Neural cell (in vitro differentiated cells): ENCODE data around the gene USP7.

Source experiments
- EP300 ChIP-seq: fragments of 450-650 bp; conservative IDR thresholded peaks from 2 replicates; pipeline ENCODE4 v1.6.1; 2014; ENCODE audit warnings: antibody characterized with exemption, mild to moderate bottlenecking, moderate library complexity; ENCODE audit not compliant: poor library complexity, severe bottlenecking
- EZH2 ChIP-seq: fragments of 200-600, 300-800 bp; shearing (Covaris generic), sonication (generic); IDR thresholded peaks from 2 replicates; pipeline ENCODE4 v1.6.1; 2014; ENCODE audit warnings: antibody characterized with exemption, low read length, borderline replicate concordance, mild to moderate bottlenecking; ENCODE audit not compliant: insufficient read depth, poor library complexity, severe bottlenecking
- MXI1 ChIP-seq: fragments of 450-650 bp; conservative IDR thresholded peaks from 2 replicates; pipeline ENCODE4 v1.6.1; 2014; ENCODE audit warnings: antibody characterized with exemption, mild to moderate bottlenecking; ENCODE audit not compliant: poor library complexity, severe bottlenecking
- POLR2AphosphoS5 ChIP-seq: IDR thresholded peaks from 2 replicates; pipeline ENCODE4 v1.6.1; 2012
- RAD21 ChIP-seq: fragments of 450-650 bp; conservative IDR thresholded peaks from 2 replicates; pipeline ENCODE4 v1.6.1; 2014; ENCODE audit warnings: antibody characterized with exemption, mild to moderate bottlenecking, moderate library complexity
- SMC3 ChIP-seq: fragments of 450-650 bp; conservative IDR thresholded peaks from 2 replicates; pipeline ENCODE4 v1.6.1; 2014; ENCODE audit warnings: antibody characterized with exemption, mild to moderate bottlenecking, moderate library complexity; ENCODE audit not compliant: poor library complexity
- TAF1 ChIP-seq: IDR thresholded peaks from 2 replicates; pipeline ENCODE4 v1.6.1; 2012; ENCODE audit warnings: low read depth
- TF ChIP-seq, protein P1 (sequence below): fragments of 450-650 bp; IDR thresholded peaks from 2 replicates; pipeline ENCODE4 v1.5.1; 2014; ENCODE audit warnings: antibody characterized with exemption, mild to moderate bottlenecking, moderate library complexity; ENCODE audit not compliant: poor library complexity, severe bottlenecking
- TF ChIP-seq, protein P2 (sequence below): IDR thresholded peaks from 2 replicates; pipeline ENCODE4 v1.6.1; 2012; ENCODE audit warnings: borderline replicate concordance

DNA sequence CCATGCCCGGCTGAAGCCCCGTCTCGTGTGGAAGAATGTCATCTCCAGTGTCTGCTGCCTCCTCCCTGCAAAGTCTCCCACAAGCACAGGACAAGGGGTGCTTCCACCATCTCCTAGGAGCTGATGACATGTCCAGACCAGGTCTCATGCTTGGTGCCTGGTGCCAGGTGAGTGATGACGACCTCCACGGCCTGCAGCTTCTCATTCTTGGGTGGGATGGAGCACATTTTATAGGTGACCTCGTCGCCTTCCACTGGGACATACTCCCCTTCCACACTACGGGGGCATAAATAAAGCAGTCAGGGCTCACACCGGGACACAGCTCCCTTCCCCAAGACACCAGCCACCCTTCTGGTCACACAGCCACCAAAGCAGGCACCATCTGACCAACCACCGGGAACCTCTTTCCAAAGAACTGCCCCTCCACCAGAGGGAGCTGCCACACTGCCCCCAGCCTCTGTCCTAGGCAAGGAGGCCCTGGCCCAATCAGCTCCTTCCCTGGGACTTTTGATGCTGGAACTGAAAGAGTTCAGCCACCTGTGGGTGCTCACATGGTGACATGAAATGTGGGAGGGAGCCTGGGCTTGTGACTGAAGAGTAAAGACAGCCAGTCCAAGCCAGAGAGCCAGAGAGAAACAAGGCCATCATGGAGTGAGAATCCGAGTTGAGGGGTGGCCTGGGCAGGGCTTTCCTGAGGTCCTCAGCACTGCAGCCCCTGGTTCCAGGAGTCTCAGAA is 108.5 kb downstream of the USP7 start:
- TF ChIP-seq, protein P1, sequence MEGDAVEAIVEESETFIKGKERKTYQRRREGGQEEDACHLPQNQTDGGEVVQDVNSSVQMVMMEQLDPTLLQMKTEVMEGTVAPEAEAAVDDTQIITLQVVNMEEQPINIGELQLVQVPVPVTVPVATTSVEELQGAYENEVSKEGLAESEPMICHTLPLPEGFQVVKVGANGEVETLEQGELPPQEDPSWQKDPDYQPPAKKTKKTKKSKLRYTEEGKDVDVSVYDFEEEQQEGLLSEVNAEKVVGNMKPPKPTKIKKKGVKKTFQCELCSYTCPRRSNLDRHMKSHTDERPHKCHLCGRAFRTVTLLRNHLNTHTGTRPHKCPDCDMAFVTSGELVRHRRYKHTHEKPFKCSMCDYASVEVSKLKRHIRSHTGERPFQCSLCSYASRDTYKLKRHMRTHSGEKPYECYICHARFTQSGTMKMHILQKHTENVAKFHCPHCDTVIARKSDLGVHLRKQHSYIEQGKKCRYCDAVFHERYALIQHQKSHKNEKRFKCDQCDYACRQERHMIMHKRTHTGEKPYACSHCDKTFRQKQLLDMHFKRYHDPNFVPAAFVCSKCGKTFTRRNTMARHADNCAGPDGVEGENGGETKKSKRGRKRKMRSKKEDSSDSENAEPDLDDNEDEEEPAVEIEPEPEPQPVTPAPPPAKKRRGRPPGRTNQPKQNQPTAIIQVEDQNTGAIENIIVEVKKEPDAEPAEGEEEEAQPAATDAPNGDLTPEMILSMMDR, result no peak
- TF ChIP-seq EP300 (no peak), EZH2 (no peak), POLR2AphosphoS5 (no peak), TAF1 (no peak), SMC3 (no peak), RAD21 (no peak), MXI1 (no peak)
- TF ChIP-seq, protein P2, sequence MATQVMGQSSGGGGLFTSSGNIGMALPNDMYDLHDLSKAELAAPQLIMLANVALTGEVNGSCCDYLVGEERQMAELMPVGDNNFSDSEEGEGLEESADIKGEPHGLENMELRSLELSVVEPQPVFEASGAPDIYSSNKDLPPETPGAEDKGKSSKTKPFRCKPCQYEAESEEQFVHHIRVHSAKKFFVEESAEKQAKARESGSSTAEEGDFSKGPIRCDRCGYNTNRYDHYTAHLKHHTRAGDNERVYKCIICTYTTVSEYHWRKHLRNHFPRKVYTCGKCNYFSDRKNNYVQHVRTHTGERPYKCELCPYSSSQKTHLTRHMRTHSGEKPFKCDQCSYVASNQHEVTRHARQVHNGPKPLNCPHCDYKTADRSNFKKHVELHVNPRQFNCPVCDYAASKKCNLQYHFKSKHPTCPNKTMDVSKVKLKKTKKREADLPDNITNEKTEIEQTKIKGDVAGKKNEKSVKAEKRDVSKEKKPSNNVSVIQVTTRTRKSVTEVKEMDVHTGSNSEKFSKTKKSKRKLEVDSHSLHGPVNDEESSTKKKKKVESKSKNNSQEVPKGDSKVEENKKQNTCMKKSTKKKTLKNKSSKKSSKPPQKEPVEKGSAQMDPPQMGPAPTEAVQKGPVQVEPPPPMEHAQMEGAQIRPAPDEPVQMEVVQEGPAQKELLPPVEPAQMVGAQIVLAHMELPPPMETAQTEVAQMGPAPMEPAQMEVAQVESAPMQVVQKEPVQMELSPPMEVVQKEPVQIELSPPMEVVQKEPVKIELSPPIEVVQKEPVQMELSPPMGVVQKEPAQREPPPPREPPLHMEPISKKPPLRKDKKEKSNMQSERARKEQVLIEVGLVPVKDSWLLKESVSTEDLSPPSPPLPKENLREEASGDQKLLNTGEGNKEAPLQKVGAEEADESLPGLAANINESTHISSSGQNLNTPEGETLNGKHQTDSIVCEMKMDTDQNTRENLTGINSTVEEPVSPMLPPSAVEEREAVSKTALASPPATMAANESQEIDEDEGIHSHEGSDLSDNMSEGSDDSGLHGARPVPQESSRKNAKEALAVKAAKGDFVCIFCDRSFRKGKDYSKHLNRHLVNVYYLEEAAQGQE, result no peak
